ENCODE data around the gene NLGN1. TPM values are rescaled to one million over a fixed set of nuclear protein-coding genes. Genes with fewer than 3 reads are reported as not detected.

The NLGN1 gene
- total and polyA plus RNA-seq, 5 donors from 2014 or later: not detected

- no peak for ATAC-seq (ENCODE audit: low read depth in 2 of 2)
- peaks cover 0 to 11% (median 0%) of the 10 kb centered on the region in 7 donors for H3K9me3 Mint-ChIP-seq
- H3K9me3 ChIP-seq (ENCODE audit: control insufficient read depth in 2 of 2, low read length in 2 of 2): no peaks in the 10 kb centered on the region
- no peak overlapping the region for H3K4me3 ChIP-seq (ENCODE audit: low read depth, low read length)
- DNase-seq: no peak
- H3K36me3 Mint-ChIP-seq: no peaks in the 10 kb centered on the region
- no peaks in the 10 kb centered on the region for H3K27me3 ChIP-seq (ENCODE audit: control insufficient read depth, insufficient read depth, low read length)
- no peaks in the 10 kb centered on the region for H3K4me1 Mint-ChIP-seq
- H3K36me3 ChIP-seq (ENCODE audit: control insufficient read depth, insufficient read depth, low read length): no peaks in the 10 kb centered on the region
- no peak overlapping the region for H3K27ac Mint-ChIP-seq
- no peaks in the 10 kb centered on the region for H3K27me3 Mint-ChIP-seq
- no peak overlapping the region for H3K27ac ChIP-seq (ENCODE audit: insufficient read depth, low read length, poor library complexity, severe bottlenecking)
- H3K4me1 ChIP-seq (ENCODE audit: control insufficient read depth, insufficient read depth, low read length, poor library complexity, severe bottlenecking): no peaks in the 10 kb centered on the region
- no peak overlapping the region for H3K4me3 Mint-ChIP-seq
These were observed 756.3 kb downstream of the NLGN1 start for GRCh38 chr3:174153871-174154270.

GRCh38 chr3:174156200-174156599 is 758.7 kb downstream of the NLGN1 start:
- Mint-ChIP-seq H3K9me3 (peaks cover 0 to 9% (median 2%) of the 10 kb centered on the region in 7 donors), H3K36me3 (no peaks in the 10 kb centered on the region), H3K4me3 (no peak overlapping the region), H3K27me3 (no peaks in the 10 kb centered on the region), H3K27ac (no peak overlapping the region), H3K4me1 (no peaks in the 10 kb centered on the region)
- Histone ChIP-seq H3K4me3 (ENCODE audit: low read depth, low read length) (no peak overlapping the region), H3K27me3 (ENCODE audit: control insufficient read depth, insufficient read depth, low read length) (no peaks in the 10 kb centered on the region), H3K36me3 (ENCODE audit: control insufficient read depth, insufficient read depth, low read length) (no peaks in the 10 kb centered on the region), H3K27ac (ENCODE audit: insufficient read depth, low read length, poor library complexity, severe bottlenecking) (no peak overlapping the region), H3K9me3 (ENCODE audit: control insufficient read depth in 2 of 2, low read length in 2 of 2) (no peaks in the 10 kb centered on the region), H3K4me1 (ENCODE audit: control insufficient read depth, insufficient read depth, low read length, poor library complexity, severe bottlenecking) (no peaks in the 10 kb centered on the region)
- ATAC-seq (ENCODE audit: low read depth in 2 of 2): no peak
- DNase-seq: no peak

- Histone ChIP-seq H3K9me3 (ENCODE audit: control insufficient read depth in 2 of 2, low read length in 2 of 2) (no peaks in the 10 kb centered on the region), H3K27me3 (ENCODE audit: control insufficient read depth, insufficient read depth, low read length) (no peaks in the 10 kb centered on the region), H3K27ac (ENCODE audit: insufficient read depth, low read length, poor library complexity, severe bottlenecking) (no peak overlapping the region), H3K36me3 (ENCODE audit: control insufficient read depth, insufficient read depth, low read length) (no peaks in the 10 kb centered on the region), H3K4me1 (ENCODE audit: control insufficient read depth, insufficient read depth, low read length, poor library complexity, severe bottlenecking) (no peaks in the 10 kb centered on the region), H3K4me3 (ENCODE audit: low read depth, low read length) (no peak overlapping the region)
- H3K27me3 Mint-ChIP-seq: no peaks in the 10 kb centered on the region
- no peaks in the 10 kb centered on the region for H3K4me1 Mint-ChIP-seq
- no peak overlapping the region for H3K4me3 Mint-ChIP-seq
- no peak for DNase-seq
- peaks cover 0 to 21% (median 2%) of the 10 kb centered on the region in 7 donors for H3K9me3 Mint-ChIP-seq
- no peak for ATAC-seq (ENCODE audit: low read depth in 2 of 2)
- no peak overlapping the region for H3K27ac Mint-ChIP-seq
- H3K36me3 Mint-ChIP-seq: no peaks in the 10 kb centered on the region
These were observed 761.1 kb downstream of the NLGN1 start for GRCh38 chr3:174158674-174159073.

GRCh38 chr3:174159604-174160003 is 762.1 kb downstream of the NLGN1 start:
- Mint-ChIP-seq H3K27me3 (no peaks in the 10 kb centered on the region), H3K27ac (no peak overlapping the region), H3K9me3 (peaks cover 0 to 29% (median 5%) of the 10 kb centered on the region in 7 donors), H3K4me3 (no peak overlapping the region), H3K36me3 (no peaks in the 10 kb centered on the region), H3K4me1 (no peaks in the 10 kb centered on the region)
- no peaks in the 10 kb centered on the region for H3K4me1 ChIP-seq (ENCODE audit: control insufficient read depth, insufficient read depth, low read length, poor library complexity, severe bottlenecking)
- no peaks in the 10 kb centered on the region for H3K27me3 ChIP-seq (ENCODE audit: control insufficient read depth, insufficient read depth, low read length)
- no peak overlapping the region for H3K4me3 ChIP-seq (ENCODE audit: low read depth, low read length)
- no peak for ATAC-seq (ENCODE audit: low read depth in 2 of 2)
- no peaks in the 10 kb centered on the region for H3K9me3 ChIP-seq (ENCODE audit: control insufficient read depth in 2 of 2, low read length in 2 of 2)
- DNase-seq: no peak
- H3K27ac ChIP-seq (ENCODE audit: insufficient read depth, low read length, poor library complexity, severe bottlenecking): no peak overlapping the region
- no peaks in the 10 kb centered on the region for H3K36me3 ChIP-seq (ENCODE audit: control insufficient read depth, insufficient read depth, low read length)

GRCh38 chr3:174162550-174162949 is 765.0 kb downstream of the NLGN1 start:
- Histone ChIP-seq H3K4me3 (ENCODE audit: low read depth, low read length) (no peak overlapping the region), H3K9me3 (ENCODE audit: control insufficient read depth in 2 of 2, low read length in 2 of 2) (no peaks in the 10 kb centered on the region), H3K27me3 (ENCODE audit: control insufficient read depth, insufficient read depth, low read length) (no peaks in the 10 kb centered on the region), H3K27ac (ENCODE audit: insufficient read depth, low read length, poor library complexity, severe bottlenecking) (no peak overlapping the region), H3K4me1 (ENCODE audit: control insufficient read depth, insufficient read depth, low read length, poor library complexity, severe bottlenecking) (no peaks in the 10 kb centered on the region), H3K36me3 (ENCODE audit: control insufficient read depth, insufficient read depth, low read length) (no peaks in the 10 kb centered on the region)
- DNase-seq (no peak), ATAC-seq (ENCODE audit: low read depth in 2 of 2) (no peak)
- peaks cover 0 to 3% (median 0%) of the 10 kb centered on the region in 4 donors for H3K4me1 Mint-ChIP-seq
- H3K4me3 Mint-ChIP-seq: no peak overlapping the region
- H3K9me3 Mint-ChIP-seq: peaks cover 3 to 57% (median 11%) of the 10 kb centered on the region in 7 donors
- no peaks in the 10 kb centered on the region for H3K36me3 Mint-ChIP-seq
- no peaks in the 10 kb centered on the region for H3K27me3 Mint-ChIP-seq
- no peak overlapping the region for H3K27ac Mint-ChIP-seq

- Histone ChIP-seq H3K27me3 (ENCODE audit: control insufficient read depth, insufficient read depth, low read length) (no peaks in the 10 kb centered on the region), H3K27ac (ENCODE audit: insufficient read depth, low read length, poor library complexity, severe bottlenecking) (no peak overlapping the region), H3K36me3 (ENCODE audit: control insufficient read depth, insufficient read depth, low read length) (no peaks in the 10 kb centered on the region), H3K9me3 (ENCODE audit: control insufficient read depth in 2 of 2, low read length in 2 of 2) (no peaks in the 10 kb centered on the region), H3K4me3 (ENCODE audit: low read depth, low read length) (no peak overlapping the region), H3K4me1 (ENCODE audit: control insufficient read depth, insufficient read depth, low read length, poor library complexity, severe bottlenecking) (no peaks in the 10 kb centered on the region)
- Mint-ChIP-seq H3K36me3 (no peaks in the 10 kb centered on the region), H3K9me3 (peaks cover 3 to 41% (median 8%) of the 10 kb centered on the region in 7 donors), H3K4me1 (peaks cover 0 to 3% (median 0%) of the 10 kb centered on the region in 4 donors), H3K4me3 (no peak overlapping the region), H3K27me3 (no peaks in the 10 kb centered on the region), H3K27ac (no peak overlapping the region)
- ATAC-seq (ENCODE audit: low read depth in 2 of 2): no peak
- DNase-seq: no peak
These were observed 770.5 kb downstream of the NLGN1 start for GRCh38 chr3:174168026-174168425.

GRCh38 chr3:174168538-174169254 is 771.2 kb downstream of the NLGN1 start:
- Mint-ChIP-seq H3K4me1 (peaks cover 0 to 3% (median 0%) of the 10 kb centered on the region in 4 donors), H3K36me3 (no peaks in the 10 kb centered on the region), H3K27ac (no peak overlapping the region), H3K27me3 (no peaks in the 10 kb centered on the region), H3K4me3 (peak overlapping the region in 1 of 4 donors; percentile 89), H3K9me3 (peaks cover 3 to 37% (median 8%) of the 10 kb centered on the region in 7 donors)
- ATAC-seq (ENCODE audit: low read depth in 2 of 2): no peak
- H3K27me3 ChIP-seq (ENCODE audit: control insufficient read depth, insufficient read depth, low read length): no peaks in the 10 kb centered on the region
- no peak overlapping the region for H3K27ac ChIP-seq (ENCODE audit: insufficient read depth, low read length, poor library complexity, severe bottlenecking)
- no peak overlapping the region for H3K4me3 ChIP-seq (ENCODE audit: low read depth, low read length)
- no peaks in the 10 kb centered on the region for H3K36me3 ChIP-seq (ENCODE audit: control insufficient read depth, insufficient read depth, low read length)
- no peaks in the 10 kb centered on the region for H3K9me3 ChIP-seq (ENCODE audit: control insufficient read depth in 2 of 2, low read length in 2 of 2)
- no peaks in the 10 kb centered on the region for H3K4me1 ChIP-seq (ENCODE audit: control insufficient read depth, insufficient read depth, low read length, poor library complexity, severe bottlenecking)
- no peak for DNase-seq

- Histone ChIP-seq H3K36me3 (ENCODE audit: control insufficient read depth, insufficient read depth, low read length) (no peaks in the 10 kb centered on the region), H3K4me1 (ENCODE audit: control insufficient read depth, insufficient read depth, low read length, poor library complexity, severe bottlenecking) (no peaks in the 10 kb centered on the region), H3K27me3 (ENCODE audit: control insufficient read depth, insufficient read depth, low read length) (no peaks in the 10 kb centered on the region), H3K9me3 (ENCODE audit: control insufficient read depth in 2 of 2, low read length in 2 of 2) (no peaks in the 10 kb centered on the region), H3K4me3 (ENCODE audit: low read depth, low read length) (no peak overlapping the region), H3K27ac (ENCODE audit: insufficient read depth, low read length, poor library complexity, severe bottlenecking) (no peak overlapping the region)
- DNase-seq (no peak), ATAC-seq (ENCODE audit: low read depth in 2 of 2) (no peak)
- H3K4me1 Mint-ChIP-seq: peaks cover 0 to 3% (median 0%) of the 10 kb centered on the region in 4 donors
- no peak overlapping the region for H3K4me3 Mint-ChIP-seq
- H3K9me3 Mint-ChIP-seq: peaks cover 4 to 32% (median 6%) of the 10 kb centered on the region in 7 donors
- H3K27me3 Mint-ChIP-seq: no peaks in the 10 kb centered on the region
- no peaks in the 10 kb centered on the region for H3K36me3 Mint-ChIP-seq
- H3K27ac Mint-ChIP-seq: no peak overlapping the region
These were observed 772.2 kb downstream of the NLGN1 start for GRCh38 chr3:174169736-174170135.

Measured in CD4-positive, CD25-positive, alpha-beta regulatory T cell (primary cell).